HG03060 (cell line): ENCODE results near the gene ZC3H12A.

Source experiments
- ATAC-seq: cut with Tn5 transposase; IDR thresholded peaks from one replicate; pipeline ENCODE4 v1.9.1; 2021; ENCODE audit warnings: low read depth, moderate number of reproducible peaks; ENCODE audit not compliant: unreplicated experiment

The ZC3H12A gene

GRCh38 chr1:37453647-37454046 lies 20.7 kb upstream of the ZC3H12A start:
- no peak for ATAC-seq

- no peak for ATAC-seq
These were observed 18.9 kb upstream of the ZC3H12A start for GRCh38 chr1:37455516-37455915.

GRCh38 chr1:37456614-37457013 lies 17.8 kb upstream of the ZC3H12A start:
- ATAC-seq: no peak

GRCh38 chr1:37458551-37458950 lies 15.8 kb upstream of the ZC3H12A start:
- no peak for ATAC-seq

- no peak for ATAC-seq
These were observed 12.5 kb upstream of the ZC3H12A start for GRCh38 chr1:37461698-37462436.

- ATAC-seq: no peak
These were observed 9.9 kb upstream of the ZC3H12A start for GRCh38 chr1:37464443-37464842.

- no peak for ATAC-seq
These were observed 8.5 kb upstream of the ZC3H12A start for GRCh38 chr1:37465593-37466517.

GRCh38 chr1:37468037-37468436 lies 6.3 kb upstream of the ZC3H12A start:
- no peak for ATAC-seq

GRCh38 chr1:37469386-37469785 lies 5.0 kb upstream of the ZC3H12A start:
- no peak for ATAC-seq

- ATAC-seq: no peak
These were observed 2.8 kb upstream of the ZC3H12A start for GRCh38 chr1:37471345-37472231.

- no peak for ATAC-seq
These were observed 2.1 kb upstream of the ZC3H12A start for GRCh38 chr1:37472281-37472680.

- no peak for ATAC-seq
These were observed 1.4 kb upstream of the ZC3H12A start for GRCh38 chr1:37472994-37473393.

GRCh38 chr1:37473431-37474045 lies 842 bp upstream of the ZC3H12A start:
- no peak for ATAC-seq

- no peak for ATAC-seq
These were observed 458 bp downstream of the ZC3H12A start for GRCh38 chr1:37474697-37475379.

- no peak for ATAC-seq
These were observed 1.2 kb downstream of the ZC3H12A start for GRCh38 chr1:37475380-37476086.

GRCh38 chr1:37476087-37476452 lies 1.7 kb downstream of the ZC3H12A start:
- ATAC-seq: no peak

- ATAC-seq: no peak
These were observed 2.2 kb downstream of the ZC3H12A start for GRCh38 chr1:37476460-37477197.

- ATAC-seq: peak; percentile 35
These were observed 3.0 kb downstream of the ZC3H12A start for GRCh38 chr1:37477198-37477931.
